Adipose tissue (tissue), 3 donors: ENCODE data around the gene ROBO1. TPM values are rescaled to one million over a fixed set of nuclear protein-coding genes. Genes with fewer than 3 reads are reported as not detected.
"Not testable (repeated sequence)": the region's sequence is repeated elsewhere in the genome, so short reads cannot be mapped to it uniquely, and the experiment has no call there.

Experiments
- H3K27ac ChIP-seq: one replicate; pipeline ENCODE4 v1.5.1; 2013; ENCODE audit warnings: low read depth, low read length
- WGBS, 3 donors: extraction: QIAGEN DNeasy Blood & Tissue Kit; methylation state at CpG; one replicate each; pipeline ENCODE4 v1.1.7; 2013; 5-methylcytosine and 5-hydroxymethylcytosine counted together
- polyA plus RNA-seq, 3 donors: library from polyadenylated mRNA; stranded (reverse); fragments of 200-250 nt; gene quantifications; one replicate each; pipeline ENCODE4 v1.2.3, GENCODE V29; 2013
- donor health status: healthy with polysubstance abuse.
- donor health status: Bipolar disorder and iron deficiency.
- donor health status: healthy.

Gene ROBO1
- polyA plus RNA-seq, 3 donors, result 1.8 to 12.3 (median 5.8) TPM

DNA sequence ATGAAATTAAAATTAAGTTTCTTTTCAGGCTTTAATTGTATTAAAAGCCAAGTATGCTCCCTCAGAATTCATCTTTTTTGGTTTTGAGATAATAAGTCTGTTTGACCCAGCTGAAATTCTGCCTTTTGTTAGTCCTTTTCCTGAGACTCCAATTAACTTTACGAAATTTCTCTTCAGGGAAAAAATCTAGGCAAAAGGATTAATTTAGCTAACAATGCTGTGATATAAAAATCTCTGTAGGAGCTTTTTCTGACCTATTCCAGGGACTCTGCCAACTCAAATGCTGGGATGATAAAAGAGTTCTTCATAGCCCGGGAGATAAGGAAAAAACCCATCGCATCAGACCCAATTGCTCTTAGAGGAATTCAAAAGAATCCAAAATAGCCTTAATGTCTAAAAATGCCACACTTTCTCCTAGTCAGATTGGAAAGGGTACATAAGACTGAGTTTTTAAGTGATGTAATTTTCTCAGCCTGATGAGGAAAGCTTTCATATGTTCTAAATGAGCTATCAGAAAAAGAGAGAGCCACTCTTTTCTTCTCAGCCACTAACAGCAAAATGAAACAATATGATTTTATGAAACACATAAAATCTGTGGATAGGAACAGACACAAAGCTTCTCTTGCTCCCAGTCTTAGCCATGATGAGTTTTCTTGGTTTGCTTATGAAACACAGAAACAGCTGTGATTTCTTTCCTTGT lies 405.1 kb downstream of the ROBO1 start:
- 47 to 56% (median 51%) methylated on average over 3 of the region's 3 CpGs for WGBS, 3 donors
- no peak overlapping the region for H3K27ac ChIP-seq

GRCh38 chr3:79361748-79362378 lies 405.9 kb downstream of the ROBO1 start:
- 14 to 17% (median 15%) methylated on average over 7 of the region's 7 CpGs for WGBS, 3 donors
- H3K27ac ChIP-seq, result no peak overlapping the region

- H3K27ac ChIP-seq, result no peak overlapping the region
- WGBS, 3 donors, result 52 to 72% (median 71%) methylated on average over 4 of the region's 4 CpGs
Observed at GRCh38 chr3:79358327-79358726, 409.5 kb downstream of the ROBO1 start.

DNA sequence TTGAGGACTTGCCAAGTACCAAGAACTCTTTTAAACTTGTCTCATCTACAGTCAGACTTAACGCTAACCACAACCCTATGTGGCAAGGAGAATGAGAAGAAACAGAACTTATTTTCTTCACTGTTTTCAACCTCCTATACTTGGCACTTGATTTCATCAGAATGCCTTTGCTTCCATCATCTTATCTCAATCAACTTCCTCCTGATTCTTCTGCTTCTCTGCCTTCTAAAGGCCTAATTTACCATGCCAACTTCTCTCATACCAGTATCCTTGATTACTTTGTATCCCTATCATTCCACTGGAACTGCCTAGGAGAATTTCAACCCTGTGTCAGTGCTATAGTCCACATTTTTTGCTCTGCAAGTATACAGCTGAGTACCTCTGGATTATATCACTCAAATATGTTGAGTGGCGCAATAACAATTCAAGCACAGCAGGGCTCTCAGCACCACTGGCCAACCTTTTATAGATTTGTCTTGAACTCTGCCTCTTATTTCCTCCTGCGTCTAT lies 413.6 kb downstream of the ROBO1 start:
- H3K27ac ChIP-seq, result no peak overlapping the region
- WGBS, 3 donors, result 80 to 83% (median 82%) methylated on average over 3 of the region's 3 CpGs

DNA sequence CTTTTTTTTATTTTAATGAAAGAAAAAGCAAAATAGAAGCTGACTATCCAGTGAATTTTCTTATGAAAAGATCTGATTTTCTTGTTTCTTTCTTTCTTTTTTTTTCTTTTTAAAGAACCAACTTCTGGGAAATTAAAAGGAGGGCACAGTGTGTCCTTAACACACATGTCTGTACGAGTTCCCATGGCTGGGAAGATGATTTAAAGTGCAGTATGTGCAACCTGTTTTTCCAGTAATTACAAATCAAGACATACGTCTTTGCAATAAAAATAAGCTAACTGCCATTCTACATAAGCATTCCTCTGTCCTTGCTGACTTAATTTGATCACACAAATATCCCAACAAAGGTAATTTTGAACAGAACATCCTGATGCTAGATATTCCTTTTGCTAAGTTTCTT lies 416.1 kb downstream of the ROBO1 start:
- WGBS, 3 donors, result 51 to 66% (median 62%) methylated on average over 2 of the region's 2 CpGs
- H3K27ac ChIP-seq, result no peak overlapping the region

DNA sequence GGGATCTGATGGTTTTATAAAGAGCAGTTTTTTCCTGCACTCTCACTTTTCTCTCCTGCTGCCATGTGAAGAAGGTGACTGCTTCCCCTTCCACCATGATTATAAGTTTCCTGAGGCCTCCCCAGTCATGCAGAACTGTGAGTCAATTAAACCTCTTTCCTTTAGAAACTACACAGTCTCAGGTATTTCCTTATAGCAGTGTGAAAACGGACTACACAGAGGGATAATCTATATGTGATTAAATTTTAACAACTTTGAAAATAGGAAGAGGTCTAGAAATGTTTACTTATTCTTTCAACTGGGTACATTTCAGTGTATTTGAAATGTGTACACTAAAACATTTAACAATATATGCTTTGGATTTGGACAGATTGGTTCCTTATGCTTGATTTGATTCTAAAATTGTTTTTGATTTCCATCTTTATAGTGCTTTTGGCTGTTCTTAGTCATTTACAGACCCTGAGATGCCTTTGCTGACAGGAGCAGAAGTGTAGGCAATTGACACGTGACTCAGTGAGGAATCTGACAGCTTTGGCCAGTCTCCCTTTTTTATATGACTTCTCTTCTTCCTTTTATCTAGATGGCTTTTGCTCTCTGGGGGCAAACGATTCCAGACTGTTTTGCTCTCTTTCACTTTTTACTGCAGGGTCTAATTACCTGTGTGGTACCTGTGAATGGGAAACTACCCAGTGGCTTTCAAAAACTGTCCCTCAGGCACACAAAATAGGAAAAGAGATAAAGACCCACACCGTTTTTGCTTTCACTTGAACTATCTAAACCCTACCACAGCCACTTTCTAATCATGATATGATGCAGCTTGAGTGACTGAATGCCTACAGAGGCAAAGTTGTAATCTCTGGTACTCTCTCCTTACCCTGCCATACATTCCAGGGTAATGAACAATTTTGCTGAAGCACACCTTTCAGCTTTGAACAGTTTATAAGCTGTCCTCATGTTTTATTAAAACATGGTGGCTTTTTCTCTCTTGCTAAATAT lies 422.6 kb downstream of the ROBO1 start:
- 23 to 47% (median 41%) methylated on average over 4 of the region's 4 CpGs for WGBS, 3 donors
- H3K27ac ChIP-seq, result no peak overlapping the region

GRCh38 chr3:79341961-79342360 lies 425.8 kb downstream of the ROBO1 start:
- no peak overlapping the region for H3K27ac ChIP-seq

DNA sequence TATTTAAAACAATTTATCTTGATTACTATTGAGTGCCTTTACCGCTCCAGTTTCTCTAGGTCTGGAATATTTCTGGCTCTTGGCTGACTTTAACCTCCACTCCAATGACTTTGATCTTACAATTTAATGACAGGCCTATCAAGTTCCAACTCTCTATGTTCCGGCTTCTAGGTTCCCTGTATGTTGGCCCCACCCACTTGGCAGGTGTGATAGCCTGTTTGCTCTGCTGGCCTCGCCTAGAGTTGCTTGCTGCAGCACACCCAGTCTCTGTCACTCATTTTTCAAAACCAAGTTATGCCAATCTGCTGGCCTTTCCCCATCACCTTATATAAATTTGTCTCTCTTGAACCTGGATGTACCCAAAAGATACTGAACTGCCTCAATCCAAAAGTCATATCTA lies 428.0 kb downstream of the ROBO1 start:
- H3K27ac ChIP-seq, result no peak overlapping the region
- WGBS, 3 donors, result 32 to 75% (median 73%) methylated on average over 3 of the region's 3 CpGs

GRCh38 chr3:79337798-79338197 lies 430.0 kb downstream of the ROBO1 start:
- H3K27ac ChIP-seq, result no peak overlapping the region

DNA sequence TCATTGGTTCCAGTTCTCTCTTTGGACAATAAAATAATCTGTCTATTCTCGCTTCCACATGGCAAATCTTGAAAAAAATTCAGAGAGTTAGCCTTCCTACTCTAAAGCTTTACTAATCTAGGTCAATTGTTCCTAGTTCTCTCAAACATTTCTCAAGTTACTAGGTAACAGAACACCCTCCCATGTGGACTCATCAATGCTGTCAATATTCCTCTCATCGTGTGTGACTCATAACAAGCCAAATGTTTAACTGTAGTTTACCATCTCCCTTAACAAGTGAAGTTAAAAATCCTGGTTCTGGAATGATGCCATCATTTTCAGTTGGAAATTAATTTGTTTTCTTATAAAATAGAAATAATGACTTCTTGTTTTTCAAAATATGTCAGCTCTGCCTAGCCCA lies 438.6 kb downstream of the ROBO1 start:
- H3K27ac ChIP-seq, result no peak overlapping the region
- WGBS, 3 donors, result 50 to 81% (median 78%) methylated on average over 2 of the region's 2 CpGs

GRCh38 chr3:79326642-79327041 lies 441.2 kb downstream of the ROBO1 start:
- WGBS, 3 donors, result 79 to 81% (median 79%) methylated on average over 3 of the region's 3 CpGs
- H3K27ac ChIP-seq, result no peak overlapping the region

- H3K27ac ChIP-seq, result not testable (repeated sequence)
- 76 to 90% (median 79%) methylated on average over 15 of the region's 15 CpGs for WGBS, 3 donors
Observed at GRCh38 chr3:79325833-79326383, 441.9 kb downstream of the ROBO1 start.

- H3K27ac ChIP-seq, result no peak overlapping the region
- WGBS, 3 donors, result 72 to 87% (median 85%) methylated on average over 7 of the region's 7 CpGs
Observed at GRCh38 chr3:79317551-79318518, 450.0 kb downstream of the ROBO1 start.

- WGBS, 3 donors, result 62 to 82% (median 78%) methylated on average over 2 of the region's 2 CpGs
- no peak overlapping the region for H3K27ac ChIP-seq
Observed at GRCh38 chr3:79314962-79315361, 452.8 kb downstream of the ROBO1 start.

DNA sequence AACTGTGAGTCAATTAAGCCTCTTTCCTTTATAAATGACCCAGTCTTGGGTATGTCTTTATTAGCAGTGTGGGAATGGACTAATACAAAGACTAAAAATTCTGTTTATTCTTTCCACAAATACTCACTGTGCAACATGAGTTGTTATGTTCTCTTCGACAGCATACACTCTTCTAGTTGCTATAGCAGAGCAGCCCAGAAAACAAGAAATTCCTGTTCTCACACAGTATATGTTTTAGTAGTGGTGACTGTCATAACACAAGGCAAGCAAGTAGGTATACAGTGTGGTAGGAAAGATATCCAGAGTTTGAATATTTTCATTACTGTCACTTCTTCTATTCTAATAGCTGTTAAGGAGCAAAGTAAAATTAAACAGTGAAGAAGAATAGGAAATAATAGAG lies 453.3 kb downstream of the ROBO1 start:
- no peak overlapping the region for H3K27ac ChIP-seq
- 61 to 92% (median 91%) methylated on average over 1 of the region's 1 CpG for WGBS, 3 donors

GRCh38 chr3:79310016-79310415 lies 457.8 kb downstream of the ROBO1 start:
- no peak overlapping the region for H3K27ac ChIP-seq
- 81 to 90% (median 88%) methylated on average over 1 of the region's 1 CpG for WGBS, 3 donors

- 11 to 25% (median 22%) methylated on average over 1 of the region's 1 CpG for WGBS, 3 donors
Observed at GRCh38 chr3:79306934-79307570, 460.7 kb downstream of the ROBO1 start.

More at GRCh38 chr3:79306934-79307570, 460.7 kb downstream of the ROBO1 start:
- H3K27ac ChIP-seq, result no peak overlapping the region
